ENCODE data around the gene KAT2B. TPM values are rescaled to one million over a fixed set of nuclear protein-coding genes. Genes with fewer than 3 reads are reported as not detected.

The KAT2B gene
- total and polyA plus RNA-seq, 10 donors, result 13.6 to 64.3 (median 54.1) TPM

- intact Hi-C loops (cut with DNase I; ENCODE audit: low total_unique reads), result loop anchor here (10.0 kb wide), 1 partner anchor 102 kb away; the partner anchor contains the start of gene RAB5A
- no peak for TF ChIP-seq POLR2AphosphoS5 (IDR thresholded peaks at IDR 0.05)
- TF ChIP-seq CTCF (IDR thresholded peaks at IDR 0.05 in 8 of 11, conservative IDR thresholded peaks at IDR 0.05 in 3 of 11), result no peak
- no peak for TF ChIP-seq POLR2A (IDR thresholded peaks at IDR 0.05)
- peaks cover 50 to 99% (median 81%) of the 10 kb centered on the region in 6 donors for H3K4me1 ChIP-seq
- no peaks in the 10 kb centered on the region for H3K9me3 ChIP-seq
- WGBS, 5 donors, result 89 to 100% (median 94%) methylated on average over 1 of the region's 1 CpG
- no peak overlapping the region for H3K4me3 ChIP-seq
- H3K27ac ChIP-seq, result no peak overlapping the region
- H3K27me3 ChIP-seq (replicated peaks in 1 of 7), result no peaks in the 10 kb centered on the region
- no peaks in the 10 kb centered on the region for H3K36me3 ChIP-seq
- no peak for DNase-seq
These were observed 6.3 kb downstream of the KAT2B start for GRCh38 chr3:20046556-20046955.

- 77 to 91% (median 87%) methylated on average over 7 of the region's 7 CpGs for WGBS, 5 donors
- H3K27ac ChIP-seq, result peak overlapping the region in 5 of 8 donors; percentile 56 to 77 (median 72)
- peaks cover 42 to 99% (median 73%) of the 10 kb centered on the region in 6 donors for H3K4me1 ChIP-seq
- no peaks in the 10 kb centered on the region for H3K9me3 ChIP-seq
- TF ChIP-seq CTCF (IDR thresholded peaks at IDR 0.05 in 8 of 11, conservative IDR thresholded peaks at IDR 0.05 in 3 of 11), result no peak
- TF ChIP-seq POLR2AphosphoS5 (IDR thresholded peaks at IDR 0.05), result no peak
- no peak for TF ChIP-seq POLR2A (IDR thresholded peaks at IDR 0.05)
- H3K27me3 ChIP-seq (replicated peaks in 1 of 7), result no peaks in the 10 kb centered on the region
- no peak for DNase-seq
- peak overlapping the region in 2 of 8 donors; percentile 16 to 43 for H3K4me3 ChIP-seq
- no peaks in the 10 kb centered on the region for H3K36me3 ChIP-seq
- intact Hi-C loops (cut with DNase I; ENCODE audit: low total_unique reads), result loop anchor here (10.0 kb wide), 1 partner anchor 103 kb away; the partner anchor contains the start of gene RAB5A
These were observed 7.1 kb downstream of the KAT2B start for GRCh38 chr3:20047341-20047779.

- Histone ChIP-seq H3K4me1 (peaks cover 33 to 99% (median 68%) of the 10 kb centered on the region in 6 donors), H3K36me3 (no peaks in the 10 kb centered on the region), H3K9me3 (no peaks in the 10 kb centered on the region), H3K27me3 (replicated peaks in 1 of 7) (no peaks in the 10 kb centered on the region), H3K27ac (peak overlapping the region in 7 of 8 donors; percentile 41 to 77 (median 71)), H3K4me3 (peak overlapping the region in 3 of 8 donors; percentile 5 to 43 (median 16))
- no peak for DNase-seq
- TF ChIP-seq POLR2AphosphoS5 (IDR thresholded peaks at IDR 0.05) (no peak), CTCF (IDR thresholded peaks at IDR 0.05 in 8 of 11, conservative IDR thresholded peaks at IDR 0.05 in 3 of 11) (no peak), POLR2A (IDR thresholded peaks at IDR 0.05) (no peak)
- intact Hi-C loops (cut with DNase I; ENCODE audit: low total_unique reads), result loop anchor here (10.0 kb wide), 1 partner anchor 103 kb away; the partner anchor contains the start of gene RAB5A
- WGBS, 5 donors, result 48 to 68% (median 59%) methylated on average over 9 of the region's 9 CpGs
These were observed 8.0 kb downstream of the KAT2B start for GRCh38 chr3:20047976-20048883.
